Endothelial cell of hepatic sinusoid (primary cell): ENCODE data around the gene CEACAM21.

Experiments used
- in situ Hi-C: cut with HindIII; loops from 2 replicates; pipeline ENCODE4 v1.10.0; 2017; ENCODE audit warnings: low sequenced_read_pairs

The CEACAM21 gene

GRCh38 chr19:41584260-41584810 is 8.4 kb downstream of the CEACAM21 start:
- in situ Hi-C loops = no loop called here

GRCh38 chr19:41584931-41585330 is 9.0 kb downstream of the CEACAM21 start:
- in situ Hi-C loops = no loop called here

- in situ Hi-C loops = no loop called here
Measured at GRCh38 chr19:41586064-41586463, 10.1 kb downstream of the CEACAM21 start.

GRCh38 chr19:41587101-41587837 is 11.3 kb downstream of the CEACAM21 start:
- in situ Hi-C loops = no loop called here

GRCh38 chr19:41587838-41588210 is 11.9 kb downstream of the CEACAM21 start:
- in situ Hi-C loops = no loop called here

- in situ Hi-C loops = no loop called here
Measured at GRCh38 chr19:41588497-41589209, 12.7 kb downstream of the CEACAM21 start.

GRCh38 chr19:41589371-41589770 is 13.4 kb downstream of the CEACAM21 start:
- in situ Hi-C loops = no loop called here

- in situ Hi-C loops = no loop called here
Measured at GRCh38 chr19:41590936-41591335, 15.0 kb downstream of the CEACAM21 start.

- in situ Hi-C loops = no loop called here
Measured at GRCh38 chr19:41591951-41592562, 16.1 kb downstream of the CEACAM21 start.

- in situ Hi-C loops = no loop called here
Measured at GRCh38 chr19:41595258-41595889, 19.4 kb downstream of the CEACAM21 start.

- in situ Hi-C loops = no loop called here
Measured at GRCh38 chr19:41595890-41596280, 19.9 kb downstream of the CEACAM21 start.

GRCh38 chr19:41597600-41598041 is 21.7 kb downstream of the CEACAM21 start:
- in situ Hi-C loops = no loop called here

- in situ Hi-C loops = no loop called here
Measured at GRCh38 chr19:41599175-41599966, 23.4 kb downstream of the CEACAM21 start.

GRCh38 chr19:41601771-41602170 is 25.8 kb downstream of the CEACAM21 start:
- in situ Hi-C loops = no loop called here

GRCh38 chr19:41604831-41605230 is 28.9 kb downstream of the CEACAM21 start:
- in situ Hi-C loops = no loop called here

- in situ Hi-C loops = no loop called here
Measured at GRCh38 chr19:41606215-41606837, 30.4 kb downstream of the CEACAM21 start.

- in situ Hi-C loops = no loop called here
Measured at GRCh38 chr19:41607668-41608067, 31.7 kb downstream of the CEACAM21 start.

GRCh38 chr19:41610789-41611188 is 34.8 kb downstream of the CEACAM21 start:
- in situ Hi-C loops = no loop called here

- in situ Hi-C loops = no loop called here
Measured at GRCh38 chr19:41612483-41612882, 36.5 kb downstream of the CEACAM21 start.

- in situ Hi-C loops = no loop called here
Measured at GRCh38 chr19:41615207-41615606, 39.2 kb downstream of the CEACAM21 start.
